Thyroid gland (tissue), 4 donors: ENCODE results near the gene NECAB2.

Experiments used
- CTCF ChIP-seq, 6 experiments: fragments of 200-600 bp in 3 of 6; fragments of 450-650 bp in 3 of 6; sonication (generic) in 3 of 6; IDR thresholded peaks; one replicate each; pipeline ENCODE4 v1.5.1; 2016 to 2019; ENCODE audit warnings: antibody characterized with exemption in 6 of 6, mild to moderate bottlenecking in 2 of 6, inconsistent platforms in 1 of 6, moderate library complexity in 1 of 6
- POLR2A ChIP-seq, 2 donors: fragments of 450-650 bp; IDR thresholded peaks; one replicate each; pipeline ENCODE4 v1.6.1; 2017; ENCODE audit warnings: antibody characterized with exemption in 2 of 2, mild to moderate bottlenecking in 2 of 2, moderate library complexity in 1 of 2

- no peak for TF ChIP-seq POLR2A (IDR thresholded peaks at IDR 0.05)
- TF ChIP-seq CTCF (IDR thresholded peaks at IDR 0.05) = no peak
These were observed 24.5 kb upstream of the NECAB2 start for GRCh38 chr16:83943516-83944050.
